ENCODE measurements around the gene POSTN. TPM values are rescaled to one million over a fixed set of nuclear protein-coding genes. Genes with fewer than 3 reads are reported as not detected.

Gene POSTN
- total RNA-seq, 1 experiment from 2014 or later = 0.33 TPM

DNA sequence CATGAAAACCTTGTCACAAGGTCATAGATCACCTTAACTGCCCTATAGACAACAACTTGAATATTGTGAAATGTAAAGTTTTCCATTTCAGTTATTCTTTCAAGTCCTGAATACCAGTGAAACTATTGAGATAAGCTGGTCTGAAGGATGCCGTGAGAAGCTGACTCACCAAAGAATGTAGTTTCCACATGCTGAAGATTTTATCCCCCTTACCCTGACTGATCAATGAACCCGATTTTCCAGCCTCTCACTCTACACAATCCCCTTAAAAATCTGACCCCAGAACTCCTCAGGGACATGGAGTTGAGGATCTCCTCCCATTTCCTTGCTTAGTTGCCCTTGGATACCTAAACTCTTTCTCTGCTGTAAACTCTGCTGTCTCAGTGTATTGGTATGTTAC is 67.5 kb downstream of the POSTN start:
- TF ChIP-seq, protein P1, sequence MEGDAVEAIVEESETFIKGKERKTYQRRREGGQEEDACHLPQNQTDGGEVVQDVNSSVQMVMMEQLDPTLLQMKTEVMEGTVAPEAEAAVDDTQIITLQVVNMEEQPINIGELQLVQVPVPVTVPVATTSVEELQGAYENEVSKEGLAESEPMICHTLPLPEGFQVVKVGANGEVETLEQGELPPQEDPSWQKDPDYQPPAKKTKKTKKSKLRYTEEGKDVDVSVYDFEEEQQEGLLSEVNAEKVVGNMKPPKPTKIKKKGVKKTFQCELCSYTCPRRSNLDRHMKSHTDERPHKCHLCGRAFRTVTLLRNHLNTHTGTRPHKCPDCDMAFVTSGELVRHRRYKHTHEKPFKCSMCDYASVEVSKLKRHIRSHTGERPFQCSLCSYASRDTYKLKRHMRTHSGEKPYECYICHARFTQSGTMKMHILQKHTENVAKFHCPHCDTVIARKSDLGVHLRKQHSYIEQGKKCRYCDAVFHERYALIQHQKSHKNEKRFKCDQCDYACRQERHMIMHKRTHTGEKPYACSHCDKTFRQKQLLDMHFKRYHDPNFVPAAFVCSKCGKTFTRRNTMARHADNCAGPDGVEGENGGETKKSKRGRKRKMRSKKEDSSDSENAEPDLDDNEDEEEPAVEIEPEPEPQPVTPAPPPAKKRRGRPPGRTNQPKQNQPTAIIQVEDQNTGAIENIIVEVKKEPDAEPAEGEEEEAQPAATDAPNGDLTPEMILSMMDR (conservative IDR thresholded peaks at IDR 0.05) = no peak
- Histone ChIP-seq H3K4ac (ENCODE audit: low read depth, low read length) (no peak overlapping the region), H3K23ac (ENCODE audit: insufficient read length, low read depth, low read length) (no peak overlapping the region), H2AFZ (ENCODE audit: low read length) (no peak overlapping the region), H4K8ac (replicated peaks; ENCODE audit: insufficient read length, low read depth, low read length) (no peak overlapping the region), H2BK120ac (ENCODE audit: low read depth, low read length, poor library complexity, severe bottlenecking) (no peak overlapping the region), H3K9me3 (ENCODE audit: control insufficient read depth, low read depth, low read length) (no peaks in the 10 kb centered on the region), H2BK15ac (ENCODE audit: low read depth, low read length) (no peak overlapping the region), H2BK20ac (ENCODE audit: low read depth, low read length, poor library complexity, severe bottlenecking) (no peak overlapping the region), H4K91ac (ENCODE audit: insufficient read length, low read depth, low read length) (no peak overlapping the region), H3T11ph (ENCODE audit: low read length) (no peak overlapping the region), H3K4me2 (ENCODE audit: insufficient read depth, insufficient read length, low read length) (no peak overlapping the region), H2AK5ac (ENCODE audit: insufficient read length, low read length) (no peak overlapping the region), H3K23me2 (ENCODE audit: insufficient read length, low read depth, low read length, poor library complexity, severe bottlenecking) (no peaks in the 10 kb centered on the region), H4K20me1 (ENCODE audit: control insufficient read depth, insufficient read depth, insufficient read length) (no peaks in the 10 kb centered on the region), H3K27me3 (ENCODE audit: insufficient read depth, low read length) (no peaks in the 10 kb centered on the region; the same call in 1 of the 2 replicates), H3K4me1 (ENCODE audit: insufficient read depth, low read length) (no peaks in the 10 kb centered on the region), H3K56ac (ENCODE audit: insufficient read length, low read depth, low read length) (no peak overlapping the region), H4K5ac (ENCODE audit: insufficient read length, low read depth, low read length) (no peak overlapping the region), H3K14ac (ENCODE audit: insufficient read depth, low read length) (no peak overlapping the region), H3K79me1 (ENCODE audit: insufficient read depth, low read depth, low read length, poor library complexity, severe bottlenecking) (no peaks in the 10 kb centered on the region), H2BK12ac (ENCODE audit: insufficient read length, low read depth, low read length) (no peak overlapping the region), H2BK5ac (ENCODE audit: insufficient read length, low read length) (no peak overlapping the region), H3K9ac (ENCODE audit: extremely low read depth, insufficient read length, low read length) (no peak overlapping the region), H3K79me2 (ENCODE audit: insufficient read depth, low read length) (no peaks in the 10 kb centered on the region), H3K27ac (ENCODE audit: insufficient read length, low read depth, low read length) (no peak overlapping the region), H3K18ac (ENCODE audit: insufficient read length, low read depth, low read length) (no peak overlapping the region)
- H3K27me3 Mint-ChIP-seq (ENCODE audit: low read depth) = no peaks in the 10 kb centered on the region
- peaks cover 6 to 7% of the 10 kb centered on the region in 2 experiments for H3K9me3 Mint-ChIP-seq
- no CpG with 5 or more reads among the region's 2 CpGs for WGBS (ENCODE audit: extremely low coverage, insufficient read length, low lambda C conversion rate)
- H3K4me1 Mint-ChIP-seq = peaks cover 6 to 8% of the 10 kb centered on the region in 2 experiments; a peak in 3 of 4 replicates
- H3K4me3 Mint-ChIP-seq = no peak overlapping the region
- DNase-seq = no peak
- peaks cover 0 to 7% (median 5%) of the 10 kb centered on the region in 3 experiments; a peak in 4 of 7 replicates for H3K36me3 Mint-ChIP-seq (ENCODE audit: insufficient read depth in 1 of 3, low read depth in 3 of 3)
- no peak overlapping the region for H3K27ac Mint-ChIP-seq

Data from H9 (cell line).